Epithelial cell of prostate (primary cell): ENCODE data around the gene RFX6.

Experiments used
- DNase-seq: peaks from one replicate; pipeline ENCODE4 v3.0.0-alpha.2; 2011; ENCODE audit warnings: low read depth, low spot score
- H3K27ac ChIP-seq: fragments of 450-650 bp; 2 replicates; pipeline ENCODE4 v1.5.1; 2017; ENCODE audit warnings: mild to moderate bottlenecking

The RFX6 gene

DNA sequence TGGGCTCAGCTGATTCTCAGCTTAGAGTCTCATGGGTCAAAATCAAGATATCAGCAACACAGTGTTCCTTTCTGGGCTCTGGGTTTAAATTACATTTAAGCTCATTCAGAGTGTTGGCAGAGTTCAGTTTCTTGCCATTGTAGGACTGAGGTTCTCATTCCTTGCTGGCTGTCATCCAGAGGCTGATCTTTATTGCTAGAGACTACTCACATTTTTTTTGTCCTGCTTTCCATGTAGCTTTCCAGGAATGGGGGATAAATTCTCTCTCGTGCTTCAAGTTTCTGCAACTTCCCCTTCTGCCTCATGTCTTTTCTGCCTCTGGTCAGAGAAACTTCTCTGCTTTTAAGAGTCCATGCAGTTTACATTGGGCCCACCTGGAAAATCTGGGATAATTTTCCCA, 86.9 kb downstream of the RFX6 start:
- DNase-seq: no peak
- no peak overlapping the region for H3K27ac ChIP-seq

DNA sequence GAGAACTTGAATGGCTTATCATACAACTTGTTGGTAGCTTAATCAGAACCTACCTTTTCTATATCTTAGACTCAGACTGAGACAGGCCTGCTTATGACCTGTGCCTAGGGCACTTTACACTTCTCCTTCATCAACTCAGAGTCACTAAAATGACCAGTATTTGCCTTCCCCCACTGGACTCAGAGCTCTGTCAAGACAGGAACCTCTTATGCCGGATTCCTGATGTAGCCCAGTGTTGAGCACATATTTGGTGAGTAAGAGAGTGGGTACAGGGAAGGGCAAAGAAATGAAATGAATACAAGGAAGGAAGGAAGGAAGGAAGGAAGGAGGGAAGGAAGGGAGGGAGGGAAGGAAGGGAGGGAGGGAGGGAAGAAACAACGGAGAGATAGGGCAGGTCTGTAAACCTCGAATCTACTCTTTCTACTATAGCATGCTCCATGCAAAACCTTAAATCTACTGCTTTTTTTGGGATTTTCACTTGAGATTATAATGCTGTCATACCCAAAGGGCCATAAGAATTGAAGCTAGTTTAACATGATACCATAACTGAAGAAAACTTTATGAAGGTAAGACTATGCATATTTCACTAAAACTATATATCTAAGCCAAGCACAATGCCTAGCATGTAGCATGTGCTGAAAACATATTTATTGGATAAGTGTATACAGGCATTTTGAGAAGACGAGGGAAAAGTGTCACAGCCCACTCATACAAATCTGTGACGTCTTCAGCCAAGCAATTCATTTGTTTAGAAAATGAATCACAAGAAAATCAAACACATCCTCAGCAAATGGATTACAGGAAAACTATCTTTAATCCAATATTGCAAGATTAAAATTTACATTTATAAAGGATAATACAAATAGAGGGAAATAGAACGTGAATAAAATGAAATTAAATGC, 89.9 kb downstream of the RFX6 start:
- DNase-seq: no peak
- no peak overlapping the region for H3K27ac ChIP-seq

DNA sequence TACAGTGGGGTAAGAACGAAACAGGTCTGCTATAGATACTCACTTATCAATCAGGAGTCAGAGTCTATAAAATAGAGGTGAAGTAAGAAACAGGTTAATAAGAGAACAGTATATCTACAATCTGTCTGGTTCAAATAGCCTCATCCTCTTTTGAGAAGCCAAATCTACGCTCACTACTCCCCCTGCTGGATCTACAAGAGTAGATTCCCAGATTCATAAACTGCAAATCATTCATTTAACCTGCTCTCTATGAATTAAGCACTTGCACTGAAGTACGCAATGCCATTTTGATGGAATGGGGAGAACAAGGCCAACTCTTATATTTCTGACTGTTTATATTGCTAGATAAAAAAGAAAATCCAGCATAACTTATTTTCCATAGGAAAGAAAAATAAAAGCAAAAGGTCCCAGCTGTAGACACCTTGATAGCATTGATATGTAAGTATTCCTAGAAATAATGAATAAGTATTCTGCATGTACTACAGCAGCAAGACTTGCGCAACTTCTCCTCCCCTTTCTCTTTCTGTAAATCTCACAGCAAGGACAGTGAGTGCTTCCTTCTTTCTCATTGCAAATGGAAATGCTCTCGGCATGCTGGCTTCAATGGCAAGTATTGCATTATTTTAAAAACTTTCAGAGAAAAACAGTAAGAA, 92.3 kb downstream of the RFX6 start:
- no peak for DNase-seq
- H3K27ac ChIP-seq: no peak overlapping the region

DNA sequence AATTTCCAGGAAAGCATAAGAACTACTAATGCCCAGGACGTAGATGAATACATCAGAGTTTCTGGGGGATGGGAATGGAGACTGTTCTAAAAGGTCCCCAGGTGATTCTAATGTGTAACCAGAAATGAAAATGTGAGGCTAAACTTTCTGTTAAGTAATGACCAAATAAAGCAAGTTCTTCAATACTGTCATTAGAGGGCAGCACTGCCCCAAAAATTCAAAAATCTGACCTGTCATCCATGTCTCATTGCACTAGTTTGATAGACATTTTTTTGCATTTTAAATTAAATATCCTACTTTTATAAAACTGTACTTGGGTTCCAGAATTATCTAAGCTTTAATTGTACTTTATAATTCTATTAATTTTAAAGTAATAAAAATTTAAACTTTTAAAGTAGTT, 94.9 kb downstream of the RFX6 start:
- no peak overlapping the region for H3K27ac ChIP-seq
- DNase-seq: no peak

DNA sequence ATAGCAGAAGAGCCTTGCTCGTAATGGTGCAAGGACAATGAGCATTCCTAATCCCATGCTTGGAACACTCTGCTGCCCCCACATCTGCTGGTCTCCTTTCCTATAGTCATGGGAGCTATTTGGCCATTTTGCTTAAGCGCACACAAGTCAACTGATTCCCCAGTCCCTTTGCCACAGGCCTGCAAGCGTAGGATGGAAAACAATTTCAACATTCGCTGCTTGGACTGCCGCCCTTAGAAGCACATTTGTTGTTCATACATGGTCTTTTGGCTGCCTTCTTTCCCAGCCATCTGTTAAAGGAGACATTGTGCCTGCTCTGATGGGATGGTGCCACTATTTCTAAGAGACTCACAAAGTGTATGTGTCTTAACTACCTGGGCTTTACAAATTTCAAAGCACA, 96.9 kb downstream of the RFX6 start:
- no peak overlapping the region for H3K27ac ChIP-seq
- no peak for DNase-seq

DNA sequence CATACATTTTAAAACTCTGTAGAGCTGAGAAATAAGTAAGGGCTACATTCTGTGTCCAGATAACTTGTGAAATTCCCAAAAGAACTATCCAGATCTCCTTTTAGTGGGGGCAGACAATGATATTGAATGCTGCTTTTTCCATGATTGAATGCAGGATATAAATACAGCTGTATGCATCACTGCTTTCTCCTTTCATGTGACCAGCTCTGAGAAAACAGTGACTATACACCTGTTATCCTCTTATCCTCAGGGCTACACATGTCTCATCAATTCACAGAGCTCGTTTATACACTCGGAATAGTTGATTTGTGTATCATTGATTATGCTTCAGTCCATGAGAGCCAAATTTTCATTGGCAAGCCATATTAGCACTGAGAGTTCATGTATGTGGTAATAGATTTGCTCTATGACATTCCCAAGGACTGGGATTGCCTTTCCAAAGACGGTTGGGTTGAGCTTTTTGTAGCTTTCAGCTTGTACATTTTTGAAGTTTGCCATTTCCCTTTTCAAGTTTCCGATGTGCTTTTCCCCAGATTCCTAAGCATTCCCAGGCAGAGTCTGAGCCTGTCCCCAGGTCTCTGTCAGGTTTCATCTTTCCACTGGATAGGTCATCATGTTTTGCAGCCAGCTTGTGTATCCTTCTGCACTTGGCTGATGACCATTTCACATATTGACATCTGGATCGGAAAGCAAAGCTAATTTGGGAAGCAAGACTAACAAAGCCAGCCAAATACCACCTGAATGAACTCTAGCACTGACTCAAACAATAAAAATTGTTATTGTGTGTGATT, 97.7 kb downstream of the RFX6 start:
- H3K27ac ChIP-seq: no peak overlapping the region
- no peak for DNase-seq

DNA sequence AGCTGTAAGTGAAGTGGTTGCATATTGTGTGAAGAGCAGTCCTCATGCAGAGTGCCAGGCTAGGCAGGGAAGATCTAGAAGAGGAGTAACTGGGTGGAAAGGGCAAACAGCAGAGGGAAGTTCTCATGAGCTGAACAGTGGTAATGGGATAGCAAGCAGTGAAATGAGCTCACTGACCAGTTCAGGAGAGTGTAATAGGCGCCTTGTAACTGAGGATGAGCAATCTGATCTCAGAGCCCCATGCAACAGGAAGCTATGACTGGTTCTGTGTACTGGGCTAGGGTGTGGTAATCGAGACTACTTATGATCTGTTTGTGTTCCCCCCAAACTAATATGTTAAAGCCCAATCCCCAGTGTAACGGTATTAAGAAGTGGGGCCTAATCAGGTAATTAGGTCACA, 98.6 kb downstream of the RFX6 start:
- no peak overlapping the region for H3K27ac ChIP-seq
- DNase-seq: peak; percentile 14

DNA sequence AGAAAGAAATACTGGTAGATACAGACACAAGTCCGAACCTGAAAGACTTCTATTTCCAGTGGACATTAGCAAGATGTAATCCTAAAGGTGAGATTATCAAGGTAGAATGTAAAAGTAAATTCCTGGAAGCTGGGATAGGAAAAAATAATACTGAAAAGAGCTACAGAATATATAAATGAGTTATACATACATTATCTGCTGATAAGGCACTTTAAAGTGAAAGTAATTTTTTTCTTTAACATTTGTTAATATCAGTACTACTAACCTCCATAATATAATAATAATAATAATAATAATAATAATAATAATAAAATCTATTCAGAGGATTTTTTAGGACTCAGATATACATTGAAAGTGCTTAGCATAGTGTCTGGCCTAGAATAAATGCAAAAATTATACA, 102.5 kb downstream of the RFX6 start:
- no peak for DNase-seq
- no peak overlapping the region for H3K27ac ChIP-seq
